ENCODE measurements around the gene ENOX1. TPM values are rescaled to one million over a fixed set of nuclear protein-coding genes. Genes with fewer than 3 reads are reported as not detected.

ENOX1 gene
- total RNA-seq, 1 experiment from 2014 or later: 0.26 TPM

DNA sequence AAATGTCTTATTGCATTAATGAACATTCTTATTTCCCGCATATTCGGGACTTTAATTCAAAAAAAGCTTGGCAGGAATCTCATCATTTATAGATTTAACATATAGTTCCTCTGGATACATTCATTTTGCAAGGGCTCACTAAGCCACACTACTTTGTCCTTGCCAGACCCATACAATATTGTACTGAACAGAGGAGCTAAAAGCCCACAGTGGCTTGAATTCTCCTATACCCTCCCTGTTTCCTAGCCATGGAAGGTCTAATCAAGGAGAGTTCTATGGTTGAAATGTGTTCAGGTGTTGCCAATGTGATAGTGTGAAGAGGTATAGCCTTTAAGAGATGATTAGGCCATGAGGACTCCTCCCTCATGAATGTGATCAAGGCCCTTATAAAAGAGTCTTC lies 298.9 kb downstream of the ENOX1 start:
- H3K4me1 Mint-ChIP-seq: no peaks in the 10 kb centered on the region
- TF ChIP-seq GRHL2 (CRISPR knock-in tag; IDR thresholded peaks at IDR 0.05; ENCODE audit: insufficient replicate concordance, severe bottlenecking) (no peak), CREM (CRISPR knock-in tag; IDR thresholded peaks at IDR 0.05) (no peak), ZNF317 (CRISPR knock-in tag; IDR thresholded peaks at IDR 0.05; ENCODE audit: borderline replicate concordance, low read depth) (no peak), FOXK1 (CRISPR knock-in tag; IDR thresholded peaks at IDR 0.05) (no peak), ZNF219 (CRISPR knock-in tag; IDR thresholded peaks at IDR 0.05; ENCODE audit: borderline replicate concordance) (no peak), FOXJ3 (CRISPR knock-in tag; IDR thresholded peaks at IDR 0.05; ENCODE audit: borderline replicate concordance) (no peak)
- TF ChIP-seq, protein P1, sequence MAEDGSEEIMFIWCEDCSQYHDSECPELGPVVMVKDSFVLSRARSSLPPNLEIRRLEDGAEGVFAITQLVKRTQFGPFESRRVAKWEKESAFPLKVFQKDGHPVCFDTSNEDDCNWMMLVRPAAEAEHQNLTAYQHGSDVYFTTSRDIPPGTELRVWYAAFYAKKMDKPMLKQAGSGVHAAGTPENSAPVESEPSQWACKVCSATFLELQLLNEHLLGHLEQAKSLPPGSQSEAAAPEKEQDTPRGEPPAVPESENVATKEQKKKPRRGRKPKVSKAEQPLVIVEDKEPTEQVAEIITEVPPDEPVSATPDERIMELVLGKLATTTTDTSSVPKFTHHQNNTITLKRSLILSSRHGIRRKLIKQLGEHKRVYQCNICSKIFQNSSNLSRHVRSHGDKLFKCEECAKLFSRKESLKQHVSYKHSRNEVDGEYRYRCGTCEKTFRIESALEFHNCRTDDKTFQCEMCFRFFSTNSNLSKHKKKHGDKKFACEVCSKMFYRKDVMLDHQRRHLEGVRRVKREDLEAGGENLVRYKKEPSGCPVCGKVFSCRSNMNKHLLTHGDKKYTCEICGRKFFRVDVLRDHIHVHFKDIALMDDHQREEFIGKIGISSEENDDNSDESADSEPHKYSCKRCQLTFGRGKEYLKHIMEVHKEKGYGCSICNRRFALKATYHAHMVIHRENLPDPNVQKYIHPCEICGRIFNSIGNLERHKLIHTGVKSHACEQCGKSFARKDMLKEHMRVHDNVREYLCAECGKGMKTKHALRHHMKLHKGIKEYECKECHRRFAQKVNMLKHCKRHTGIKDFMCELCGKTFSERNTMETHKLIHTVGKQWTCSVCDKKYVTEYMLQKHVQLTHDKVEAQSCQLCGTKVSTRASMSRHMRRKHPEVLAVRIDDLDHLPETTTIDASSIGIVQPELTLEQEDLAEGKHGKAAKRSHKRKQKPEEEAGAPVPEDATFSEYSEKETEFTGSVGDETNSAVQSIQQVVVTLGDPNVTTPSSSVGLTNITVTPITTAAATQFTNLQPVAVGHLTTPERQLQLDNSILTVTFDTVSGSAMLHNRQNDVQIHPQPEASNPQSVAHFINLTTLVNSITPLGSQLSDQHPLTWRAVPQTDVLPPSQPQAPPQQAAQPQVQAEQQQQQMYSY (CRISPR knock-in tag; IDR thresholded peaks at IDR 0.05): no peak
- no peak overlapping the region for H3K4me3 Mint-ChIP-seq
- H3K9me3 Mint-ChIP-seq: peaks cover 4% of the 10 kb centered on the region
- DNase-seq (ENCODE audit: low spot score): no peak
- POLR2A ChIA-PET: no interaction called here
- H3K27me3 Mint-ChIP-seq (ENCODE audit: low read depth): no peaks in the 10 kb centered on the region; the same call in 1 of the 2 replicates
- ATAC-seq: no peak
- H3K36me3 Mint-ChIP-seq: no peaks in the 10 kb centered on the region
- H3K27ac Mint-ChIP-seq: no peak overlapping the region
- CTCF ChIA-PET: no interaction called here

DNA sequence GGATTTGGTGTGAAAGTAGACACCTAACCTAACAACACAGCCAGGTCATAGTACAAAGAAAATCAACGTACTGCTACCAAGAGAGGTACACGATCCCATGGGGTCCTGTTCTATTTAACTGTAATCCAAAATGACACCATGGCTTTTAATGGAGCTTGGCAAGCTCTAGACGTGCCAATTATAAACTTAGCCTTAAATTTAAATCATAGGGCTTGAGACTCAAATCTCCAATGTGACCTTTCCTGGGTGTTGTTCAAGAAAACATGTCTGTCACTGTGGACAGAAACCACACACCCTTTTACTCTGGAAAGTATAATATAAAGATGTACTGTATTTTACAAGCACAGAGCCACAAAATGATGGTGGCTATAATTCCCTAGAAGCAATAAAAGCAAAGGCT lies 299.3 kb downstream of the ENOX1 start:
- Mint-ChIP-seq H3K4me1 (no peaks in the 10 kb centered on the region), H3K9me3 (no peaks in the 10 kb centered on the region), H3K27ac (no peak overlapping the region), H3K27me3 (ENCODE audit: low read depth) (no peaks in the 10 kb centered on the region; the same call in 1 of the 2 replicates), H3K4me3 (no peak overlapping the region), H3K36me3 (no peaks in the 10 kb centered on the region)
- ChIA-PET CTCF (no interaction called here), POLR2A (no interaction called here)
- ATAC-seq (no peak), DNase-seq (ENCODE audit: low spot score) (no peak)
- TF ChIP-seq ZNF219 (CRISPR knock-in tag; IDR thresholded peaks at IDR 0.05; ENCODE audit: borderline replicate concordance) (no peak), TP53 (CRISPR knock-in tag; IDR thresholded peaks at IDR 0.05) (no peak), HMGA2 (CRISPR knock-in tag; IDR thresholded peaks at IDR 0.05) (no peak), PRRX2 (CRISPR knock-in tag; IDR thresholded peaks at IDR 0.05) (no peak), ZNF396 (CRISPR knock-in tag; IDR thresholded peaks at IDR 0.05; ENCODE audit: borderline replicate concordance) (no peak), JUN (CRISPR knock-in tag; IDR thresholded peaks at IDR 0.05) (no peak)
- TF ChIP-seq, protein P2, sequence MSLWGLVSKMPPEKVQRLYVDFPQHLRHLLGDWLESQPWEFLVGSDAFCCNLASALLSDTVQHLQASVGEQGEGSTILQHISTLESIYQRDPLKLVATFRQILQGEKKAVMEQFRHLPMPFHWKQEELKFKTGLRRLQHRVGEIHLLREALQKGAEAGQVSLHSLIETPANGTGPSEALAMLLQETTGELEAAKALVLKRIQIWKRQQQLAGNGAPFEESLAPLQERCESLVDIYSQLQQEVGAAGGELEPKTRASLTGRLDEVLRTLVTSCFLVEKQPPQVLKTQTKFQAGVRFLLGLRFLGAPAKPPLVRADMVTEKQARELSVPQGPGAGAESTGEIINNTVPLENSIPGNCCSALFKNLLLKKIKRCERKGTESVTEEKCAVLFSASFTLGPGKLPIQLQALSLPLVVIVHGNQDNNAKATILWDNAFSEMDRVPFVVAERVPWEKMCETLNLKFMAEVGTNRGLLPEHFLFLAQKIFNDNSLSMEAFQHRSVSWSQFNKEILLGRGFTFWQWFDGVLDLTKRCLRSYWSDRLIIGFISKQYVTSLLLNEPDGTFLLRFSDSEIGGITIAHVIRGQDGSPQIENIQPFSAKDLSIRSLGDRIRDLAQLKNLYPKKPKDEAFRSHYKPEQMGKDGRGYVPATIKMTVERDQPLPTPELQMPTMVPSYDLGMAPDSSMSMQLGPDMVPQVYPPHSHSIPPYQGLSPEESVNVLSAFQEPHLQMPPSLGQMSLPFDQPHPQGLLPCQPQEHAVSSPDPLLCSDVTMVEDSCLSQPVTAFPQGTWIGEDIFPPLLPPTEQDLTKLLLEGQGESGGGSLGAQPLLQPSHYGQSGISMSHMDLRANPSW (CRISPR knock-in tag; conservative IDR thresholded peaks at IDR 0.05; ENCODE audit: low read depth): no peak
- TF ChIP-seq, protein P3, sequence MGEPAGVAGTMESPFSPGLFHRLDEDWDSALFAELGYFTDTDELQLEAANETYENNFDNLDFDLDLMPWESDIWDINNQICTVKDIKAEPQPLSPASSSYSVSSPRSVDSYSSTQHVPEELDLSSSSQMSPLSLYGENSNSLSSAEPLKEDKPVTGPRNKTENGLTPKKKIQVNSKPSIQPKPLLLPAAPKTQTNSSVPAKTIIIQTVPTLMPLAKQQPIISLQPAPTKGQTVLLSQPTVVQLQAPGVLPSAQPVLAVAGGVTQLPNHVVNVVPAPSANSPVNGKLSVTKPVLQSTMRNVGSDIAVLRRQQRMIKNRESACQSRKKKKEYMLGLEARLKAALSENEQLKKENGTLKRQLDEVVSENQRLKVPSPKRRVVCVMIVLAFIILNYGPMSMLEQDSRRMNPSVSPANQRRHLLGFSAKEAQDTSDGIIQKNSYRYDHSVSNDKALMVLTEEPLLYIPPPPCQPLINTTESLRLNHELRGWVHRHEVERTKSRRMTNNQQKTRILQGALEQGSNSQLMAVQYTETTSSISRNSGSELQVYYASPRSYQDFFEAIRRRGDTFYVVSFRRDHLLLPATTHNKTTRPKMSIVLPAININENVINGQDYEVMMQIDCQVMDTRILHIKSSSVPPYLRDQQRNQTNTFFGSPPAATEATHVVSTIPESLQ (CRISPR knock-in tag; IDR thresholded peaks at IDR 0.05): no peak
- TF ChIP-seq, protein P4, sequence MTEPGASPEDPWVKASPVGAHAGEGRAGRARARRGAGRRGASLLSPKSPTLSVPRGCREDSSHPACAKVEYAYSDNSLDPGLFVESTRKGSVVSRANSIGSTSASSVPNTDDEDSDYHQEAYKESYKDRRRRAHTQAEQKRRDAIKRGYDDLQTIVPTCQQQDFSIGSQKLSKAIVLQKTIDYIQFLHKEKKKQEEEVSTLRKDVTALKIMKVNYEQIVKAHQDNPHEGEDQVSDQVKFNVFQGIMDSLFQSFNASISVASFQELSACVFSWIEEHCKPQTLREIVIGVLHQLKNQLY (CRISPR knock-in tag; IDR thresholded peaks at IDR 0.05): no peak
